ENCODE results near the gene TBC1D14. TPM values are rescaled to one million over a fixed set of nuclear protein-coding genes. Genes with fewer than 3 reads are reported as not detected.

Gene TBC1D14
- total and polyA plus RNA-seq, 9 of the 15 experiments (the other 6 are each of a cell fraction or from before 2014, with no cell fraction given) = 2.1 to 59.6 (median 44.8) TPM

DNA sequence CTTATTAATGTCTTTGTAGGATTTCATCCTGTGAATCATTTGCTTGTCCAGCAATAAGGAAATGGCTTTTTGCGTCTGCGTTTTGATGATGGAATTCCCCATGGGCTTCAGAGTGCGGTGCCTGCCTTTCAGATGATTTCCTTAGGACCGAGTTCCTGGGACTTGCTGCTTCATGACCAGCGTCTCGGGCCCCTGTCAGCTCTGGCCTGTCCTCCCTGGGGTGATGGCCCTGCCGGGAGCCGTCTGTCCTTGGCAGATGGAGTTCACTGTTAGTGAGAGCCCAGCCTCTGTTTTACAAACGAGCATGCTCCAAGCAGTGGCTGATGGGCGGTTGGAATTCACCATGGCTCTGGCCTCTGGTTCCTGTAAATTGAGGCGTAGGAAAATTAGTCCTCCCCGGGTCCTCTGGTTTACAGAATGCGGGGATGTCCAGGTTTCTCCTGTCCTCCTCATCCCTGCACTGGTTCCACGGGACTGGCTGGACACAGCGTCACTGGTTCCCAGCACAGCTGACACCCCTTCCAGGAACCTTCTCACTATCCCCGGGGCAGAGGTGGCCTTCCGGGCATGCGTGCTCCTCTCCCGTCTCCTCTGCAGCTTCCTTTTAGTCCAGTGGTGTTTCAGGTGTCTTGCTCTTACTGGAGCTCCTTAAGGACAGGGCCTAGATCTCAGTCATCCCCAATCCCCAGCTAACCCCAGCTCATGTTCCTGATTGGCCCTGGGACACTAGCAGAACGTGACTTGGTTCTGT, 34.9 kb downstream of the TBC1D14 start (continued):
- no peak for TF ChIP-seq NCOA1 (IDR thresholded peaks at IDR 0.05; ENCODE audit: low read depth)
- TF ChIP-seq ZNF444 (CRISPR knock-in tag; IDR thresholded peaks at IDR 0.05) = no peak
- TF ChIP-seq ETS2 (tag; IDR thresholded peaks at IDR 0.05; ENCODE audit: borderline replicate concordance, poor library complexity, severe bottlenecking) = no peak

DNA sequence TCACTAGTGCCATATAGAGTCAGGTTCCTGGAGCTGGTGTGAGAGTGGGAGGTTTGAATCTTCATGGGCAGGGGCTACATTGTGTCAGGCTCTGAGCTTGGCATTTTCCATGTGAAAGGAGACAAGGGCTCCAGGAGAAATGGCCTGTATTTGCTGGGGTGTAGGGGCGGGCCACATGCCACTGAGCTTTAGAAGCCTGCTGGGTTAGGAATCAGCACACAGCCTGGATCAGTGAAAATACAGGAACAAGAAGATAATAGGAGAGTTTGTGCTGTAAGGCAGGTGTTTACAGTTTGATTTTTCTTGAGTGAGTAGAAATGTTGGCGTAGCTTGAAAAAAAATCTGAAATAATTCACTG, 35.4 kb downstream of the TBC1D14 start:
- ChIA-PET POLR2A (interaction anchor here (0.5 to 1.7 kb wide), 6 partner anchors 9 to 53 kb away, joined by 3 to 8 read pairs (median 4); no protein-coding TSS in a partner anchor), CTCF (ENCODE audit: low intra/inter-chr PET ratio) (no interaction called here)
- peaks cover 41% of the 10 kb centered on the region for H4K20me1 ChIP-seq (replicated peaks; ENCODE audit: control insufficient read depth, insufficient read depth, low read length)
- H3K9ac ChIP-seq (ENCODE audit: insufficient read depth in 1 of 2, low read depth in 2 of 2, low read length in 2 of 2) = no peak overlapping the region
- in situ Hi-C loops (cut with MboI) = no loop called here
- H3K9me1 ChIP-seq (ENCODE audit: control insufficient read depth, insufficient read depth, low read length) = peaks cover 3% of the 10 kb centered on the region
- H3K36me3 ChIP-seq (ENCODE audit: control insufficient read depth, insufficient read depth, low read length) = peaks cover 47% of the 10 kb centered on the region; the same call in 2 of the 3 replicates
- peaks cover 71% of the 10 kb centered on the region for H3K79me2 ChIP-seq (ENCODE audit: control insufficient read depth, insufficient read depth, low read length)
- intact Hi-C loops (cut with micrococcal nuclease) = no loop called here
- WGBS (ENCODE audit: insufficient coverage, low coverage, missing lambda C conversion rate) = 85% methylated on average over 2 of the region's 2 CpGs
- no peak for FAIRE-seq
- H3K4me3 ChIP-seq = no peak overlapping the region
- no peak overlapping the region; the same call in 2 of the 3 replicates for H3K27ac ChIP-seq (ENCODE audit: extremely low read depth, low read depth, low read length)
- no peak overlapping the region for H2AFZ ChIP-seq (ENCODE audit: low read depth, low read length)
- ATAC-seq = no peak
- no peak for DNase-seq (ENCODE audit: extremely low read depth in 1 of 4, low spot score in 3 of 4)
- H3K4me2 ChIP-seq (ENCODE audit: insufficient read depth, low read length) = no peak overlapping the region
- peaks cover 28 to 31% of the 10 kb centered on the region in 2 experiments for H3K4me1 ChIP-seq (replicated peaks in 1 of 2; ENCODE audit: control insufficient read depth in 2 of 2, insufficient read depth in 2 of 2, low read length in 2 of 2)
- BruUV-seq (replicated peaks) = no TSS peak
- no peaks in the 10 kb centered on the region for H3K9me3 ChIP-seq (replicated peaks; ENCODE audit: control insufficient read depth, insufficient read depth, low read depth, low read length)
- H3K27me3 ChIP-seq (ENCODE audit: control insufficient read depth in 2 of 2, insufficient read depth in 2 of 2, low read length in 2 of 2) = no peaks in the 10 kb centered on the region
- TF ChIP-seq, protein P1, sequence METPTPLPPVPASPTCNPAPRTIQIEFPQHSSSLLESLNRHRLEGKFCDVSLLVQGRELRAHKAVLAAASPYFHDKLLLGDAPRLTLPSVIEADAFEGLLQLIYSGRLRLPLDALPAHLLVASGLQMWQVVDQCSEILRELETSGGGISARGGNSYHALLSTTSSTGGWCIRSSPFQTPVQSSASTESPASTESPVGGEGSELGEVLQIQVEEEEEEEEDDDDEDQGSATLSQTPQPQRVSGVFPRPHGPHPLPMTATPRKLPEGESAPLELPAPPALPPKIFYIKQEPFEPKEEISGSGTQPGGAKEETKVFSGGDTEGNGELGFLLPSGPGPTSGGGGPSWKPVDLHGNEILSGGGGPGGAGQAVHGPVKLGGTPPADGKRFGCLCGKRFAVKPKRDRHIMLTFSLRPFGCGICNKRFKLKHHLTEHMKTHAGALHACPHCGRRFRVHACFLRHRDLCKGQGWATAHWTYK (CRISPR knock-in tag; IDR thresholded peaks at IDR 0.05) = no peak
- TF ChIP-seq NONO (IDR thresholded peaks at IDR 0.05; ENCODE audit: low read depth in 2 of 2, low read length in 1 of 2) = no peak
- no peak for TF ChIP-seq SAP30 (IDR thresholded peaks at IDR 0.05; ENCODE audit: borderline replicate concordance, insufficient read depth, low read depth, low read length, poor library complexity, severe bottlenecking)
- no peak for TF ChIP-seq SMARCB1 (IDR thresholded peaks at IDR 0.05; ENCODE audit: insufficient read length, low read depth)
- TF ChIP-seq GABPB1 (CRISPR knock-in tag; IDR thresholded peaks at IDR 0.05) = no peak
- no peak for TF ChIP-seq COPS2 (conservative IDR thresholded peaks at IDR 0.05)
- TF ChIP-seq HDGF (IDR thresholded peaks at IDR 0.05) = no peak
- TF ChIP-seq POLR3G (IDR thresholded peaks at IDR 0.05; ENCODE audit: extremely low read depth, insufficient read length, insufficient replicate concordance) = no peak
- no peak for TF ChIP-seq HDAC8 (tag; IDR thresholded peaks at IDR 0.05)
- TF ChIP-seq ZKSCAN8 (CRISPR knock-in tag; IDR thresholded peaks at IDR 0.05) = no peak
- TF ChIP-seq, protein P2, sequence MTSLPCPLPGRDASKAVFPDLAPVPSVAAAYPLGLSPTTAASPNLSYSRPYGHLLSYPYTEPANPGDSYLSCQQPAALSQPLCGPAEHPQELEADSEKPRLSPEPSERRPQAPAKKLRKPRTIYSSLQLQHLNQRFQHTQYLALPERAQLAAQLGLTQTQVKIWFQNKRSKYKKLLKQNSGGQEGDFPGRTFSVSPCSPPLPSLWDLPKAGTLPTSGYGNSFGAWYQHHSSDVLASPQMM (CRISPR knock-in tag; IDR thresholded peaks at IDR 0.05) = no peak
- no peak for TF ChIP-seq ZBTB7A (IDR thresholded peaks at IDR 0.05; ENCODE audit: borderline replicate concordance, control insufficient read depth, low read depth, low read length)
- TF ChIP-seq RBM14 (IDR thresholded peaks at IDR 0.05; ENCODE audit: borderline replicate concordance, insufficient read depth, low read depth, low read length) = no peak
- TF ChIP-seq TBP (optimal IDR thresholded peaks at IDR 0.05; ENCODE audit: low read depth, low read length) = no peak
- TF ChIP-seq, protein P3, sequence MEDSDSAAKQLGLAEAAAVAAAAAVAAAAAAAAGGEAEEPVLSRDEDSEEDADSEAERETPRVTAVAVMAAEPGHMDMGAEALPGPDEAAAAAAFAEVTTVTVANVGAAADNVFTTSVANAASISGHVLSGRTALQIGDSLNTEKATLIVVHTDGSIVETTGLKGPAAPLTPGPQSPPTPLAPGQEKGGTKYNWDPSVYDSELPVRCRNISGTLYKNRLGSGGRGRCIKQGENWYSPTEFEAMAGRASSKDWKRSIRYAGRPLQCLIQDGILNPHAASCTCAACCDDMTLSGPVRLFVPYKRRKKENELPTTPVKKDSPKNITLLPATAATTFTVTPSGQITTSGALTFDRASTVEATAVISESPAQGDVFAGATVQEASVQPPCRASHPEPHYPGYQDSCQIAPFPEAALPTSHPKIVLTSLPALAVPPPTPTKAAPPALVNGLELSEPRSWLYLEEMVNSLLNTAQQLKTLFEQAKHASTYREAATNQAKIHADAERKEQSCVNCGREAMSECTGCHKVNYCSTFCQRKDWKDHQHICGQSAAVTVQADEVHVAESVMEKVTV (CRISPR knock-in tag; IDR thresholded peaks at IDR 0.05) = no peak

All from K562 (cell line).